RWPE1 (cell line): ENCODE data around the gene FOXP4.
A peak's percentile ranks its signal among the peaks of the same experiment; 100 is the strongest.

Experiments used
- CTCF ChIA-PET: fragments of 350-600 bp; sonication (Branson Sonifier 250); formaldehyde crosslinking; extraction: SDS; loops from one replicate; lab custom pipeline; 2021; lab: Yijun Ruan, JAX
- POLR2A ChIA-PET: fragments of 400-600 bp; formaldehyde crosslinking; extraction: SDS; loops from one replicate; lab custom pipeline; 2020; ENCODE audit warnings: antibody characterized with exemption; ENCODE audit not compliant: low non-redundant PET; lab: Yijun Ruan, JAX
- DNase-seq: peaks from one replicate; pipeline ENCODE4 v3.0.0; 2012; ENCODE audit warnings: low spot score
- H3K27ac ChIP-seq: fragments of 450-650 bp; 2 replicates; pipeline ENCODE4 v1.5.1; 2017
- CTCF ChIP-seq: fragments of 450-650 bp; conservative IDR thresholded peaks from 2 replicates; pipeline ENCODE4 v1.5.1; 2017; ENCODE audit warnings: low read depth, mild to moderate bottlenecking

The FOXP4 gene

GRCh38 chr6:41575598-41575997 lies 29.4 kb downstream of the FOXP4 start:
- no peak for DNase-seq
- ChIA-PET CTCF (no interaction called here), POLR2A (no interaction called here)
- no peak overlapping the region for H3K27ac ChIP-seq
- no peak for TF ChIP-seq CTCF

GRCh38 chr6:41576667-41577066 lies 30.5 kb downstream of the FOXP4 start:
- no peak for DNase-seq
- ChIA-PET POLR2A (no interaction called here), CTCF (interaction anchor here (1.1 kb wide), 1 partner anchor 208 kb away, joined by 4 read pairs; no protein-coding TSS in a partner anchor)
- TF ChIP-seq CTCF: no peak
- H3K27ac ChIP-seq: peak overlapping the region; percentile 79

- DNase-seq: peak; percentile 26
- peak overlapping the region; percentile 79 for H3K27ac ChIP-seq
- POLR2A ChIA-PET: no interaction called here
- CTCF ChIA-PET: interaction anchor here (1.1 kb wide), 1 partner anchor 209 kb away, joined by 4 read pairs; no protein-coding TSS in a partner anchor
- no peak for TF ChIP-seq CTCF
Observed at GRCh38 chr6:41577356-41578216, 31.4 kb downstream of the FOXP4 start.

GRCh38 chr6:41578217-41579087 lies 32.3 kb downstream of the FOXP4 start:
- no peak for DNase-seq
- ChIA-PET CTCF (interaction anchor here (0.7 to 1.2 kb wide), 2 partner anchors 68 to 209 kb away, joined by 3 to 10 read pairs; partner anchors contain the start of gene TOMM6), POLR2A (no interaction called here)
- no peak for TF ChIP-seq CTCF
- H3K27ac ChIP-seq: peak overlapping the region; percentile 79

- no peak for TF ChIP-seq CTCF
- DNase-seq: no peak
- H3K27ac ChIP-seq: peak overlapping the region; percentile 79
- CTCF ChIA-PET: interaction anchor here (0.6 to 1.2 kb wide), 3 partner anchors 69 to 208 kb away, joined by 3 to 10 read pairs (median 3); partner anchors contain the start of gene TOMM6
- POLR2A ChIA-PET: no interaction called here
Observed at GRCh38 chr6:41579088-41579610, 33.0 kb downstream of the FOXP4 start.

GRCh38 chr6:41580690-41581089 lies 34.5 kb downstream of the FOXP4 start:
- peak overlapping the region; percentile 71 for H3K27ac ChIP-seq
- TF ChIP-seq CTCF: no peak
- DNase-seq: no peak
- POLR2A ChIA-PET: no interaction called here
- CTCF ChIA-PET: interaction anchor here (1.0 kb wide), 1 partner anchor 11 kb away, joined by 3 read pairs; no protein-coding TSS in a partner anchor
